HepG2 (cell line): ENCODE results near the gene TCERG1. TPM values are rescaled to one million over a fixed set of nuclear protein-coding genes. Genes with fewer than 3 reads are reported as not detected.

Experiments
- ARHGAP35 ChIP-seq: sonication (generic); formaldehyde crosslinking; IDR thresholded peaks from 2 replicates; pipeline ENCODE4 v1.9.0; 2022; ENCODE audit warnings: mild to moderate bottlenecking, inconsistent platforms, moderate library complexity, missing genetic modification reagents, borderline replicate concordance
- IRF2 ChIP-seq: IDR thresholded peaks from 2 replicates; pipeline ENCODE4 v1.6.1; 2018; ENCODE audit warnings: missing genetic modification reagents, missing compliant biosample characterization
- IRX3 ChIP-seq: sonication (generic); formaldehyde crosslinking; IDR thresholded peaks from 2 replicates; pipeline ENCODE4 v1.8.1; 2023; ENCODE audit warnings: mild to moderate bottlenecking, low read depth, missing genetic modification reagents, borderline replicate concordance
- ISX ChIP-seq: sonication (generic); formaldehyde crosslinking; conservative IDR thresholded peaks from 2 replicates; pipeline ENCODE4 v1.5.0; 2020; ENCODE audit warnings: missing genetic modification reagents
- LCORL ChIP-seq, 2 experiments: fragments of 450-650 bp in 1 of 2; sonication (generic) in 1 of 2; formaldehyde crosslinking in 1 of 2; IDR thresholded peaks; 2 replicates each; pipeline versions ENCODE4 v1.5.0 to v1.6.1; 2017 to 2020; ENCODE audit warnings: antibody characterized with exemption in 1 of 2, missing genetic modification reagents in 1 of 2
- REPIN1 ChIP-seq: sonication (generic); formaldehyde crosslinking; IDR thresholded peaks from 2 replicates; pipeline ENCODE4 v1.8.0; 2022; ENCODE audit warnings: missing genetic modification reagents, low read depth, mild to moderate bottlenecking, borderline replicate concordance
- ZNF264 ChIP-seq: sonication (generic); formaldehyde crosslinking; IDR thresholded peaks from 2 replicates; pipeline ENCODE4 v1.4.0; 2020; ENCODE audit warnings: missing genetic modification reagents
- ZNF747 ChIP-seq: sonication (generic); formaldehyde crosslinking; IDR thresholded peaks from 2 replicates; pipeline ENCODE4 v1.8.1; 2023; ENCODE audit warnings: missing genetic modification reagents, mild to moderate bottlenecking, borderline replicate concordance
- polyA plus RNA-seq, 8 experiments: library from polyadenylated mRNA; depleted of rRNA in 3 of 8; stranded (reverse) in 7 of 8; unstranded in 1 of 8; fragments of >200 nt; fragmentation: Illumina TruSeq in 4 of 8; extraction: Trizol in 4 of 8; gene quantifications; 2 replicates each; pipeline versions ENCODE4 v1.2.1 to v1.2.3, GENCODE V29; 2011 to 2016; ENCODE audit warnings: low read depth in 4 of 8, missing spikeins in 1 of 8, mixed read lengths in 1 of 8; ENCODE audit not compliant: insufficient read depth in 1 of 8
- total RNA-seq, 5 experiments: library from RNA; depleted of rRNA; stranded (reverse); fragments of >200 nt; fragmentation: Illumina TruSeq; extraction: Trizol; gene quantifications; 2 replicates each; pipeline ENCODE4 v1.2.3, GENCODE V29; 2016; ENCODE audit warnings: low read depth in 1 of 5
- TF ChIP-seq, protein P1 (sequence below): sonication (generic); formaldehyde crosslinking; IDR thresholded peaks from 2 replicates; pipeline ENCODE4 v1.4.0; 2020; ENCODE audit warnings: missing genetic modification reagents
- TF ChIP-seq, protein P2 (sequence below): sonication (generic); formaldehyde crosslinking; IDR thresholded peaks from 2 replicates; pipeline ENCODE4 v1.5.1; 2020; ENCODE audit warnings: missing genetic modification reagents, mild to moderate bottlenecking, borderline replicate concordance
- TF ChIP-seq, protein P3 (sequence below): sonication (generic); formaldehyde crosslinking; IDR thresholded peaks from 2 replicates; pipeline ENCODE4 v1.4.0; 2020; ENCODE audit warnings: missing genetic modification reagents, mild to moderate bottlenecking, borderline replicate concordance
- TF ChIP-seq, protein P4 (sequence below): sonication (generic); formaldehyde crosslinking; IDR thresholded peaks from 2 replicates; pipeline ENCODE4 v1.8.1; 2023; ENCODE audit warnings: mild to moderate bottlenecking, missing genetic modification reagents, borderline replicate concordance
- TF ChIP-seq, protein P5 (sequence below): sonication (generic); formaldehyde crosslinking; IDR thresholded peaks from 2 replicates; pipeline ENCODE4 v1.4.0; 2020; ENCODE audit warnings: missing genetic modification reagents
- TF ChIP-seq, protein P6 (sequence below): sonication (generic); formaldehyde crosslinking; IDR thresholded peaks from 2 replicates; pipeline ENCODE4 v1.9.0; 2021; ENCODE audit warnings: missing genetic modification reagents, borderline replicate concordance
- TF ChIP-seq, protein P7 (sequence below): sonication (generic); formaldehyde crosslinking; IDR thresholded peaks from 2 replicates; pipeline ENCODE4 v1.4.0; 2020; ENCODE audit warnings: missing genetic modification reagents, borderline replicate concordance

The TCERG1 gene
- total and polyA plus RNA-seq, 2 of the 13 experiments (the other 11 are each of a cell fraction or from before 2014, with no cell fraction given), result 71.7 to 86.6 TPM

DNA sequence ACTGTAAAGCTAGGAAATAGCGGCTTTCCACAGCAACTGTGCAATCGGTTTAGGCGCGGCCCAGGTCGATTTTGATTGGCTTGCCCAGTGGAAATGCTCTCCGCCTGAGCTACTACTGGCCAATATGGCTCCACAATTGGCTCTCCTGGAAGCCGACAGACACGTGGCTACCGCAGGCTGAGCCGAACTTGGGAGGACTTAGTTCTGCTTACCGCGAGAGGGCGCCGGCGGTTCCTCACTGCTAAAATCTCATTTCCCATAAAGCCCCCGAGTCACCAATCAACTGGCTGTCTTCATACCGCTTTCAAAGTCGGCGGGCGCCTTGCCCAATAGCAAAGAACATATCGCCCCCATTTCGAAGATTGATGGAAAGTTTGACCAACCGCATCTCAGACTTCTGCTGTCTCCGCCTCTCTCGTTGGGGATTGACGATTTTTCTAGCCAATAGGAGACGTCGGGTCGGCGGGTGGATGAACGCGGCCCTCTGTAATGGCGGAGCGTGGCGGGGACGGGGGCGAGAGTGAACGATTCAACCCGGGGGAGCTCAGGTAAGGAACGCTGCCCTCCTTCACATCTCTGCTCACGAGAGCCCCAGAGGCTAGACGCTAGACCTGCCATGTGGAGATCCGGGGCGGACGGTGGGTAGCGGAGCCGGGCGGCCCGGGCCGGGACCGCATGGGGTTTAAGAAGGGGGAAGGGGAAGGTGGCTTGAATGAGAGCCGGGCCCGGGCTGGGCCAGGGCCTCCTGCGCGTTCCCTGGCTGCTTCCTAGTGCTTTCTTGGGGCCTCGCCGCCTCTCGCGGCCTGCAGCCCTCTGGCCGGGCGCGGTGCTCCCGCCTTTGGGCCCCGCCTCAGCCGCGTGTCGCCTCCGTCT lies at the start of gene TCERG1 (continued):
- TF ChIP-seq, protein P1, sequence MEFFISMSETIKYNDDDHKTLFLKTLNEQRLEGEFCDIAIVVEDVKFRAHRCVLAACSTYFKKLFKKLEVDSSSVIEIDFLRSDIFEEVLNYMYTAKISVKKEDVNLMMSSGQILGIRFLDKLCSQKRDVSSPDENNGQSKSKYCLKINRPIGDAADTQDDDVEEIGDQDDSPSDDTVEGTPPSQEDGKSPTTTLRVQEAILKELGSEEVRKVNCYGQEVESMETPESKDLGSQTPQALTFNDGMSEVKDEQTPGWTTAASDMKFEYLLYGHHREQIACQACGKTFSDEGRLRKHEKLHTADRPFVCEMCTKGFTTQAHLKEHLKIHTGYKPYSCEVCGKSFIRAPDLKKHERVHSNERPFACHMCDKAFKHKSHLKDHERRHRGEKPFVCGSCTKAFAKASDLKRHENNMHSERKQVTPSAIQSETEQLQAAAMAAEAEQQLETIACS (CRISPR knock-in tag), result 0 out of 2 replicates have a peak, but pooled peaks have one; percentile 33
- TF ChIP-seq, protein P2, sequence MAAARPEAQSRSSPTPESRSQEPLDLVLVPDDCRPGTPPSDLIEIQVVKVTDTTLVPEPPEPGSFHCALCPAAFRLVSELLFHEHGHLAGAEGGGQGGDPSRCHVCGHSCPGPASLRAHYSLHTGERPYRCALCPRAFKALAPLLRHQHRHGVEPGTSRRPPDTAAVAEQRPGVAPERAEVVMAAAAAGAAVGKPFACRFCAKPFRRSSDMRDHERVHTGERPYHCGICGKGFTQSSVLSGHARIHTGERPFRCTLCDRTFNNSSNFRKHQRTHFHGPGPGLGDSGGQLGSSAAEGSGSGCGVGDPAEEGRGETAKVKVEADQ, result 0 out of 2 replicates have a peak, but pooled peaks have one; percentile 77
- TF ChIP-seq IRF2 (CRISPR knock-in tag) (peak; percentile 86; the same call in 1 of the 2 replicates), ISX (CRISPR knock-in tag) (0 out of 2 replicates have a peak, but pooled peaks have one; percentile 74), IRX3 (CRISPR knock-in tag) (peak; percentile 81), ZNF264 (CRISPR knock-in tag) (0 out of 2 replicates have a peak, but pooled peaks have one; percentile 52), LCORL (IDR thresholded peaks at IDR 0.05) (no peak), LCORL (CRISPR knock-in tag; IDR thresholded peaks at IDR 0.05) (no peak), REPIN1 (CRISPR knock-in tag) (peak; percentile 87), ZNF747 (CRISPR knock-in tag) (peak; percentile 54; the same call in 1 of the 2 replicates), ARHGAP35 (CRISPR knock-in tag) (0 out of 2 replicates have a peak, but pooled peaks have one; percentile 45)
- TF ChIP-seq, protein P3, sequence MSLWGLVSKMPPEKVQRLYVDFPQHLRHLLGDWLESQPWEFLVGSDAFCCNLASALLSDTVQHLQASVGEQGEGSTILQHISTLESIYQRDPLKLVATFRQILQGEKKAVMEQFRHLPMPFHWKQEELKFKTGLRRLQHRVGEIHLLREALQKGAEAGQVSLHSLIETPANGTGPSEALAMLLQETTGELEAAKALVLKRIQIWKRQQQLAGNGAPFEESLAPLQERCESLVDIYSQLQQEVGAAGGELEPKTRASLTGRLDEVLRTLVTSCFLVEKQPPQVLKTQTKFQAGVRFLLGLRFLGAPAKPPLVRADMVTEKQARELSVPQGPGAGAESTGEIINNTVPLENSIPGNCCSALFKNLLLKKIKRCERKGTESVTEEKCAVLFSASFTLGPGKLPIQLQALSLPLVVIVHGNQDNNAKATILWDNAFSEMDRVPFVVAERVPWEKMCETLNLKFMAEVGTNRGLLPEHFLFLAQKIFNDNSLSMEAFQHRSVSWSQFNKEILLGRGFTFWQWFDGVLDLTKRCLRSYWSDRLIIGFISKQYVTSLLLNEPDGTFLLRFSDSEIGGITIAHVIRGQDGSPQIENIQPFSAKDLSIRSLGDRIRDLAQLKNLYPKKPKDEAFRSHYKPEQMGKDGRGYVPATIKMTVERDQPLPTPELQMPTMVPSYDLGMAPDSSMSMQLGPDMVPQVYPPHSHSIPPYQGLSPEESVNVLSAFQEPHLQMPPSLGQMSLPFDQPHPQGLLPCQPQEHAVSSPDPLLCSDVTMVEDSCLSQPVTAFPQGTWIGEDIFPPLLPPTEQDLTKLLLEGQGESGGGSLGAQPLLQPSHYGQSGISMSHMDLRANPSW (CRISPR knock-in tag), result peak; percentile 35; the same call in 1 of the 2 replicates
- TF ChIP-seq, protein P4, sequence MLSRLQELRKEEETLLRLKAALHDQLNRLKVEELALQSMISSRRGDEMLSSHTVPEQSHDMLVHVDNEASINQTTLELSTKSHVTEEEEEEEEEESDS (CRISPR knock-in tag), result peak; percentile 87; the same call in 1 of the 2 replicates
- TF ChIP-seq, protein P5, sequence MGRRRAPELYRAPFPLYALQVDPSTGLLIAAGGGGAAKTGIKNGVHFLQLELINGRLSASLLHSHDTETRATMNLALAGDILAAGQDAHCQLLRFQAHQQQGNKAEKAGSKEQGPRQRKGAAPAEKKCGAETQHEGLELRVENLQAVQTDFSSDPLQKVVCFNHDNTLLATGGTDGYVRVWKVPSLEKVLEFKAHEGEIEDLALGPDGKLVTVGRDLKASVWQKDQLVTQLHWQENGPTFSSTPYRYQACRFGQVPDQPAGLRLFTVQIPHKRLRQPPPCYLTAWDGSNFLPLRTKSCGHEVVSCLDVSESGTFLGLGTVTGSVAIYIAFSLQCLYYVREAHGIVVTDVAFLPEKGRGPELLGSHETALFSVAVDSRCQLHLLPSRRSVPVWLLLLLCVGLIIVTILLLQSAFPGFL (CRISPR knock-in tag), result no peak
- TF ChIP-seq, protein P6, sequence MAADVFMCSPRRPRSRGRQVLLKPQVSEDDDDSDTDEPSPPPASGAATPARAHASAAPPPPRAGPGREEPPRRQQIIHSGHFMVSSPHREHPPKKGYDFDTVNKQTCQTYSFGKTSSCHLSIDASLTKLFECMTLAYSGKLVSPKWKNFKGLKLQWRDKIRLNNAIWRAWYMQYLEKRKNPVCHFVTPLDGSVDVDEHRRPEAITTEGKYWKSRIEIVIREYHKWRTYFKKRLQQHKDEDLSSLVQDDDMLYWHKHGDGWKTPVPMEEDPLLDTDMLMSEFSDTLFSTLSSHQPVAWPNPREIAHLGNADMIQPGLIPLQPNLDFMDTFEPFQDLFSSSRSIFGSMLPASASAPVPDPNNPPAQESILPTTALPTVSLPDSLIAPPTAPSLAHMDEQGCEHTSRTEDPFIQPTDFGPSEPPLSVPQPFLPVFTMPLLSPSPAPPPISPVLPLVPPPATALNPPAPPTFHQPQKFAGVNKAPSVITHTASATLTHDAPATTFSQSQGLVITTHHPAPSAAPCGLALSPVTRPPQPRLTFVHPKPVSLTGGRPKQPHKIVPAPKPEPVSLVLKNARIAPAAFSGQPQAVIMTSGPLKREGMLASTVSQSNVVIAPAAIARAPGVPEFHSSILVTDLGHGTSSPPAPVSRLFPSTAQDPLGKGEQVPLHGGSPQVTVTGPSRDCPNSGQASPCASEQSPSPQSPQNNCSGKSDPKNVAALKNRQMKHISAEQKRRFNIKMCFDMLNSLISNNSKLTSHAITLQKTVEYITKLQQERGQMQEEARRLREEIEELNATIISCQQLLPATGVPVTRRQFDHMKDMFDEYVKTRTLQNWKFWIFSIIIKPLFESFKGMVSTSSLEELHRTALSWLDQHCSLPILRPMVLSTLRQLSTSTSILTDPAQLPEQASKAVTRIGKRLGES (CRISPR knock-in tag), result no peak
- TF ChIP-seq, protein P7, sequence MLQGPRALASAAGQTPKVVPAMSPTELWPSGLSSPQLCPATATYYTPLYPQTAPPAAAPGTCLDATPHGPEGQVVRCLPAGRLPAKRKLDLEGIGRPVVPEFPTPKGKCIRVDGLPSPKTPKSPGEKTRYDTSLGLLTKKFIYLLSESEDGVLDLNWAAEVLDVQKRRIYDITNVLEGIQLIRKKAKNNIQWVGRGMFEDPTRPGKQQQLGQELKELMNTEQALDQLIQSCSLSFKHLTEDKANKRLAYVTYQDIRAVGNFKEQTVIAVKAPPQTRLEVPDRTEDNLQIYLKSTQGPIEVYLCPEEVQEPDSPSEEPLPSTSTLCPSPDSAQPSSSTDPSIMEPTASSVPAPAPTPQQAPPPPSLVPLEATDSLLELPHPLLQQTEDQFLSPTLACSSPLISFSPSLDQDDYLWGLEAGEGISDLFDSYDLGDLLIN (CRISPR knock-in tag), result 0 out of 2 replicates have a peak, but pooled peaks have one; percentile 42
